Measurements from ENCODE around the gene COMMD6. TPM values are rescaled to one million over a fixed set of nuclear protein-coding genes. Genes with fewer than 3 reads are reported as not detected.

Gene COMMD6
- total and polyA plus RNA-seq, 2 of the 13 experiments (the other 11 are each of a cell fraction or from before 2014, with no cell fraction given), result 97.0 to 164 TPM

GRCh38 chr13:75481176-75482069 is 56.2 kb downstream of the COMMD6 start (continued):
- TF ChIP-seq RBAK (CRISPR knock-in tag; IDR thresholded peaks at IDR 0.05), result no peak
- TF ChIP-seq SAP130 (CRISPR knock-in tag; IDR thresholded peaks at IDR 0.05; ENCODE audit: low read depth), result no peak
- no peak for TF ChIP-seq DPF2 (CRISPR knock-in tag; IDR thresholded peaks at IDR 0.05; ENCODE audit: borderline replicate concordance, low read depth)
- no peak for TF ChIP-seq ZNF382 (CRISPR knock-in tag; IDR thresholded peaks at IDR 0.05; ENCODE audit: borderline replicate concordance)
- TF ChIP-seq ZNF776 (CRISPR knock-in tag; IDR thresholded peaks at IDR 0.05), result no peak
- TF ChIP-seq KLF13 (CRISPR knock-in tag; IDR thresholded peaks at IDR 0.05), result no peak
- TF ChIP-seq ZFP62 (CRISPR knock-in tag; IDR thresholded peaks at IDR 0.05), result no peak
- TF ChIP-seq MED1 (CRISPR knock-in tag; IDR thresholded peaks at IDR 0.05), result no peak
- 0 out of 2 replicates have a peak, but pooled peaks have one; percentile 45 for TF ChIP-seq ELK4 (CRISPR knock-in tag; IDR thresholded peaks at IDR 0.05; ENCODE audit: borderline replicate concordance)
- TF ChIP-seq YEATS4 (CRISPR knock-in tag; IDR thresholded peaks at IDR 0.05; ENCODE audit: borderline replicate concordance), result peak; percentile 39; the same call in 1 of the 2 replicates
- TF ChIP-seq ZFAT (CRISPR knock-in tag; conservative IDR thresholded peaks at IDR 0.05), result no peak
- no peak for TF ChIP-seq MAFF (IDR thresholded peaks at IDR 0.05; ENCODE audit: low read depth, low read length)
- TF ChIP-seq TFE3 (CRISPR knock-in tag; IDR thresholded peaks at IDR 0.05), result no peak
- TF ChIP-seq SIX1 (CRISPR knock-in tag; IDR thresholded peaks at IDR 0.05; ENCODE audit: borderline replicate concordance), result no peak
- TF ChIP-seq TIGD3 (CRISPR knock-in tag; IDR thresholded peaks at IDR 0.05; ENCODE audit: borderline replicate concordance), result no peak
- TF ChIP-seq HOMEZ (CRISPR knock-in tag; IDR thresholded peaks at IDR 0.05; ENCODE audit: low read depth), result no peak
- TF ChIP-seq CHD4 (IDR thresholded peaks at IDR 0.05; ENCODE audit: borderline replicate concordance, low read length), result no peak
- TF ChIP-seq PBX2 (CRISPR knock-in tag; IDR thresholded peaks at IDR 0.05), result no peak
- TF ChIP-seq E2F2 (CRISPR knock-in tag; IDR thresholded peaks at IDR 0.05; ENCODE audit: borderline replicate concordance), result no peak
- no peak for TF ChIP-seq TBL1XR1 (IDR thresholded peaks at IDR 0.05; ENCODE audit: borderline replicate concordance, low read length, partially characterized antibody)

Measured in HepG2 (cell line).